Measurements from ENCODE around the gene OPN4.

Gene OPN4

DNA sequence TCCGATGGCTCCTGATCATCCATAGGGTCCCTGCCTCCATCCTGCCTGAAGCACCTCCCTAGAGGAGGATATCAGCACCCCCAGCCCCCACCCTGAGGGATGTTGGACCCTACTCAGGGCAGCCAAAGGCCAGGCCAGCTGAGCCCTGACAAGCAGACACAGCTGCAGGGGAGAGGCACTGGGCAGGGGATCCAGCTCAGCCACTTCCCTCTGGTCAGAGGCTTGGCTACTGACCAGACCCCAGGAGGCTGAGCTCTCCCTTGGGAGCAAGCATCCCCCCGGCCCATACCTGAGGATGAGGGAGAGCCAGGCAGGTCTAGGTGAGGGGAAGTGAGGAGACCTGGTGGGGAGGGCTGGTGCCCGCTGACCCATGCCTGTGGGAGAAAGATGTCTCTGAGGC lies 20.6 kb downstream of the OPN4 start:
- Histone ChIP-seq H3F3A (ENCODE audit: insufficient read depth) (no peaks in the 10 kb centered on the region), H3K9ac (ENCODE audit: low read length) (no peak overlapping the region), H3K79me2 (ENCODE audit: insufficient read depth, low read length) (no peaks in the 10 kb centered on the region), H3K4me2 (ENCODE audit: low read depth, low read length, poor library complexity, severe bottlenecking) (no peak overlapping the region), H2AFZ (ENCODE audit: low read depth, low read length, severe bottlenecking) (no peak overlapping the region), H3K27me3 (ENCODE audit: low read length) (no peaks in the 10 kb centered on the region), H3K27ac (ENCODE audit: low read depth, low read length) (no peak overlapping the region), H4K20me1 (ENCODE audit: low read depth, low read length) (no peaks in the 10 kb centered on the region), H3K36me3 (ENCODE audit: low read length) (no peaks in the 10 kb centered on the region), H3K9me2 (replicated peaks; ENCODE audit: insufficient read depth, low read length) (no peaks in the 10 kb centered on the region), H3K9me3 (ENCODE audit: insufficient read depth, low read length) (no peaks in the 10 kb centered on the region), H3K4me3 (ENCODE audit: insufficient read depth, low read length, poor library complexity, severe bottlenecking) (no peak overlapping the region)
- TF ChIP-seq EZH2phosphoT487 (conservative IDR thresholded peaks at IDR 0.05; ENCODE audit: low read length) (no peak), CTCF (IDR thresholded peaks at IDR 0.05; ENCODE audit: insufficient read depth, low read length, poor library complexity, severe bottlenecking) (no peak)

DNA sequence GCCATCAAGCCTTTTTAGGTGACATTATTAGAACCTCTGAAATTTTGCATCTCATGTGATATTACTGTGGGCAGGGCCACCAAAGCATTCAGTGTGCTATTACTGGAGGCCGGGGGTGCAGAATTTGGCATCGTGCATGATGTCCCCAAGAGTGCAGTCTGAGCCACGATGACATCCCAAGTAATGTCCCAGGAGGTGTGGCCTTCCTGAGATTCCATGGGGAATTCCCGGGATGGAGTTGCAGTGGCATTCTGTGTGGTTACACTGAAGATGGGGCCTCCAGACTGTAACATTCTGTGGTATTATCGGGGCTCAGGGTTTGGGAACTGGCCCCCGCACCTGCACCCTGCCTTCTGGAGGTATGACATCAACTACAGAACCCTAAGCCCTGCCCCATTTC lies 23.0 kb downstream of the OPN4 start:
- no peak overlapping the region for H3K4me3 ChIP-seq (ENCODE audit: insufficient read depth, low read length, poor library complexity, severe bottlenecking)
- no peak overlapping the region for H2AFZ ChIP-seq (ENCODE audit: low read depth, low read length, severe bottlenecking)
- H3K4me2 ChIP-seq (ENCODE audit: low read depth, low read length, poor library complexity, severe bottlenecking) = no peak overlapping the region
- H3K9me2 ChIP-seq (replicated peaks; ENCODE audit: insufficient read depth, low read length) = no peaks in the 10 kb centered on the region
- no peaks in the 10 kb centered on the region for H3K9me3 ChIP-seq (ENCODE audit: insufficient read depth, low read length)
- no peak for TF ChIP-seq CTCF (IDR thresholded peaks at IDR 0.05; ENCODE audit: insufficient read depth, low read length, poor library complexity, severe bottlenecking)
- no peak for TF ChIP-seq EZH2phosphoT487 (conservative IDR thresholded peaks at IDR 0.05; ENCODE audit: low read length)
- no peaks in the 10 kb centered on the region for H3F3A ChIP-seq (ENCODE audit: insufficient read depth)
- no peak overlapping the region for H3K27ac ChIP-seq (ENCODE audit: low read depth, low read length)
- no peaks in the 10 kb centered on the region for H3K27me3 ChIP-seq (ENCODE audit: low read length)
- no peaks in the 10 kb centered on the region for H3K36me3 ChIP-seq (ENCODE audit: low read length)
- H3K79me2 ChIP-seq (ENCODE audit: insufficient read depth, low read length) = no peaks in the 10 kb centered on the region
- no peaks in the 10 kb centered on the region for H4K20me1 ChIP-seq (ENCODE audit: low read depth, low read length)
- H3K9ac ChIP-seq (ENCODE audit: low read length) = no peak overlapping the region

- H3K4me3 ChIP-seq (ENCODE audit: insufficient read depth, low read length, poor library complexity, severe bottlenecking) = no peak overlapping the region
- H3F3A ChIP-seq (ENCODE audit: insufficient read depth) = no peaks in the 10 kb centered on the region
- no peaks in the 10 kb centered on the region for H3K79me2 ChIP-seq (ENCODE audit: insufficient read depth, low read length)
- no peaks in the 10 kb centered on the region for H3K36me3 ChIP-seq (ENCODE audit: low read length)
- H3K4me2 ChIP-seq (ENCODE audit: low read depth, low read length, poor library complexity, severe bottlenecking) = no peak overlapping the region
- TF ChIP-seq EZH2phosphoT487 (conservative IDR thresholded peaks at IDR 0.05; ENCODE audit: low read length) (no peak), CTCF (IDR thresholded peaks at IDR 0.05; ENCODE audit: insufficient read depth, low read length, poor library complexity, severe bottlenecking) (no peak)
- H3K27ac ChIP-seq (ENCODE audit: low read depth, low read length) = no peak overlapping the region
- H3K9ac ChIP-seq (ENCODE audit: low read length) = no peak overlapping the region
- H3K9me2 ChIP-seq (replicated peaks; ENCODE audit: insufficient read depth, low read length) = no peaks in the 10 kb centered on the region
- no peaks in the 10 kb centered on the region for H3K27me3 ChIP-seq (ENCODE audit: low read length)
- H3K9me3 ChIP-seq (ENCODE audit: insufficient read depth, low read length) = no peaks in the 10 kb centered on the region
- H2AFZ ChIP-seq (ENCODE audit: low read depth, low read length, severe bottlenecking) = no peak overlapping the region
- H4K20me1 ChIP-seq (ENCODE audit: low read depth, low read length) = no peaks in the 10 kb centered on the region
Measured at GRCh38 chr10:86678999-86679792, 24.8 kb downstream of the OPN4 start.
